Dermis microvascular lymphatic vessel endothelial cell (primary cell): ENCODE measurements around the gene STMN1. TPM values are rescaled to one million over a fixed set of nuclear protein-coding genes. Genes with fewer than 3 reads are reported as not detected.
"Not testable (repeated sequence)": the region's sequence is repeated elsewhere in the genome, so short reads cannot be mapped to it uniquely, and the experiment has no call there.

Source experiments
- DNase-seq, 2 donors: peaks; one replicate each; pipeline versions ENCODE4 v3.0.0 to v3.0.0-alpha.2; 2010; ENCODE audit warnings: low read depth in 2 of 2
- total RNA-seq: library from RNA; depleted of rRNA; stranded (reverse); fragments of >200 nt; gene quantifications from 2 replicates; pipeline ENCODE4 v1.2.1, GENCODE V29; 2014

STMN1 gene
- 131 and 144 TPM in 2 replicates for total RNA-seq

GRCh38 chr1:25905680-25906643 lies at the start of gene STMN1:
Gene STMN1, minus strand, starts transcription at chr1:25906419. Its CDS starts 1,743 bp downstream, at chr1:25904676.
- peak; percentile 81 to 93 for DNase-seq

DNA sequence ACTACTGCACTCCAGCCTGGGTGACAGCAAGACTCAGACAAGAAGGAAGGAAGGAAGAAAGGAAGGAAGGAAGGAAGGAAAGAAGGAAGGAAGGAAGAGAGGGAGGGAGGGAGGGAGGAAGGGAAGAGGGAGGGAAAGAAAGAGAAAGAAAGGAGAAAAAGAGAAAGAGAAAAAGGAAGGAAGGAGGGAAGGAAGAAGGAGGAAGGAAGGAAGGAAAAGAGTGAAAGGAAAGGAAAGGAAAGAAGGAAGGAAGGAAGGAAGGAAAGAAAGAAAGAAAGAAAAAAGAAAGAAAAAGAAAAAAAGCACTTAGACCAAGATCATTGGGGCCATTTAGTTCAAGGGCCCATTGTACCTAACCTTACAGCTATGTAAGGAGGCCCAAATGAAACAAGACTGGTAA lies 49.3 kb upstream of the STMN1 start:
- no peak for DNase-seq

DNA sequence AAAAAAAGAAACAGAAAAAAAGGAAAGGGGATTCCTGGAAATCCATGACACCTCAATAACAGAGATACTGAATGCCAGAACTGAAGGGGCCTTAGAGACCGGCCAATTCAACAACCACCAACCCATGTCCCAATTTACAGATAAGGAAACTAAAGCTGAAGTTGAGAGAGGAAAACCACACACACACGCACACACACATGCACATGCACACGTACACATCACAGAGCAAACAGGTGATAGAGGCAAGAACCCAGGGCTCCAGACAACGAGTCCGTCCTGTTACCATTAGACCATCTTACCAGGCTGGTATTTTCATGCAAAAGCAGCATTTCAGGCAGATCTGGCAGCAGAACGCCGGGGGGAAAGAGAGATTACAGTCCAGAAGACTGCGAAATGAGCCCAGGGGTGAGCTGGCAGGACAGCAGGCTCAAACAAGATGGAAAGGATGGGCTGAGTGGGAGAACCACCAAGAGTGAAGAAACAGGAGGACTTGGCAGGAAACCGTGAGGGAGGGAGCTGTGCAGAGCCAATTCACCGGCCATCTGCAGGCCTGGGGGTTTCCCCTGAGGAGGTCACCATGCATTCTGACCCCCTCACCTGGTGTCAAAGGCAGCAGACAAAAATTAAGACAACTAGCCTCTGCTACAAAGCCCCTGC lies 48.2 kb upstream of the STMN1 start:
- DNase-seq = no peak

- no peak for DNase-seq
Observed at GRCh38 chr1:25952841-25953401, 46.7 kb upstream of the STMN1 start.

- DNase-seq = no peak
Observed at GRCh38 chr1:25948641-25949040, 42.4 kb upstream of the STMN1 start.

GRCh38 chr1:25947027-25947426 lies 40.8 kb upstream of the STMN1 start:
- no peak for DNase-seq

DNA sequence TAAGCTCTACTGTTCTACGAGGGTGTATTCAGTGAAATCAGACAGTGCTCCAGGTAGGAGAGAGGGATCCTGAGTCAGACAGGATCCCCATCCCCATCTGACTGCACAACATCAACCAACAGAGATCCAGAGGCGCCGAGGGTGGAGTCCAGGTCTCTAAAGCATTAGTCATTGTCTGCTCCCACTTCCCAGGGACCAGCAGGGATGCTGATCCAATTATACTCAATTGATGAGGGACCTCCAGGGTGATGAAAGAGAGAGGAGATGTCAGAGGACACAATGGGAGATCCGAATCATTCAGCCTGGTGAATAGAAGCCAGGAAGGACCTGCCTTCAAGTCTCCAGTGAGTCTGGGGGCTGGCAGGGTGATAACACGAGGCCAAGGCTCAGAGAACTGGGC lies 39.5 kb upstream of the STMN1 start:
- DNase-seq = no peak

- no peak for DNase-seq
Observed at GRCh38 chr1:25944986-25945385, 38.8 kb upstream of the STMN1 start.

DNA sequence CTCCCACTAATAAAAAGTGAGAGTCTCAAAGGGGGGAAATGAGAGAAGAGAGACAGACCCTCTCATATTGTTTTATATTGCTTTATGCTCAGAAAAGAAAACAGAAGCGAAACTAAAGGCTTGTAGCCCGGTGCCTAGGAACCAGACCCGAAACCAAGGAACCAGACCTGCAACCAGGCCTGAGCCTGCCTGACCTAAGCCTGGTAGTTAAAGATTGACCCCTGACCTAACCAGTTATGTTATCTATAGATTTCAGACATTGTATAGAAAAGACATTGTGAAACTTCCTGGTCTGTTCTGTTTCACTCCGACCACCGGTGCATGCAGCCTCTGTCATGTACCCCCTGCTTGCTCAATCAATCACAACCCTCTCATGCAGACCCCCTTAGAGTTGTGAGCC lies 37.3 kb upstream of the STMN1 start:
- DNase-seq = not testable (repeated sequence)

GRCh38 chr1:25936947-25937346 lies 30.7 kb upstream of the STMN1 start:
- no peak for DNase-seq

DNA sequence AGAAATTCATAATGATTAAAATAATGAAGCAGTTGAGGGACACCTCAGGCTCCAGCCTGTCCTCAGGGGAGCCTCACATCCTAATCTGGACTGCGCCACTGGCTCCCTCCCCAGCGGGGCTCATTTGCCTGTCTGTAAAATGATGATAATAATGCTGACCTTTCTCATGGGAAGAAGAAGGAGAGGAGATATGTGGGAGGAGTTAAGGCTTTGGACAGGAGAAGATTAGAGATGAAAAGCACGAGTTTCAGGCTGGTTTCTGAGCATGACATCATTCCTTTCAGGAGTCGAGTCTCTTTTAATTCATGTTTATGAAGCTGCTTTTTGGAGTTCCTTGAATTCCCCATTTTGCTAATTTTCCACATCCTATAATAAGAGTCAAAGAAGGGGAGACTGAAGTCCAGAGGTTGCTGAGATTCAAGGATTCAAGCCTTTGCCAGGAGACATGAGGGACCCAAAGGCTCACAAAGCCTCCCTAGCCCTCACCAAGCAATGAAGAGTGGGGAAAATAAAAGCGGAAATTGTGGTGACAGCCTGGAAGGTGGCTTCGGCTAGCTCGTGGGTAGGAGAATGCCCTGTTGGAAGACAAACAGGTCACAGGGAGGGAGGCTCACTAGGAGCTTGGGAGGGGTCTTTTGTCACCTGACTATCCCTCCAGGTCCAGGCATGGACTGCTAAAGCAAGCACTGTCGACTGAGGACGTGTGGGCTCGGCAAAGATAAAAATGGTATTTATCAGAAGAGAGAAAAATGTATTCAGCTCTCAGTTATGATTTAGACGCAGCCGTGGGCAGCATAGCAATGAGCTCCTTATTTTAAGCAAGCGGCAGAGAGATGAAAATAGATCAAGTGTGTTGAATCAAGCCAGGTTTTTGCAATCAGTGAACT lies 27.5 kb upstream of the STMN1 start:
- no peak for DNase-seq

DNA sequence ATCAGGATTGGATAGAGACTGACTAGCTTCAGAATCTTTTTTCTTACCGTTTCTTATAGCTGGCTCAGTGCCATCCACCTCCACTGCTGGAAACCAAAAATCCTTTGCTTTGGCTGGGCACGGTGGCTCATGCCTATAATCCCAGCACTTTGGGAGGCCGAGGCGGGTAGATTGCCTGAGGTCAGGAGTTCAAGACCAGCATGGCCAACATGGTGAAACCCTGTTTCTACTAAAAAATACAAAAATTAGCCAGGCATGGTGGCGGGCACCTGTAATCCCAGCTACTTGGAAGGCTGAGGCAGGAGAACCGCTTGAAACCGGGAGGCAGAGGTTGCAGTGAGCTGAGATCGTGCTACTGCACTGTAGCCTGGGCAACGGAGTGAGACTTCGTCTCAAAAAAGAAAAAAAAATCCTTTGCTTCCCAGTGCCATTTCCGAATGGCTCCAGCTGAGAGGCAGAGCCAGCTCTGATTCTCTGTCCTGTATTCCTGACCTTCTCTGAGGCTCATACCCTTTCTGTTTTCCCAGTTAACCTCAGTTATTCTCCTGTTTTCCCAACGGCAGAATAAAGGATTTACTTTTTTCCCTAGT lies 26.7 kb upstream of the STMN1 start:
- DNase-seq = not testable (repeated sequence)

DNA sequence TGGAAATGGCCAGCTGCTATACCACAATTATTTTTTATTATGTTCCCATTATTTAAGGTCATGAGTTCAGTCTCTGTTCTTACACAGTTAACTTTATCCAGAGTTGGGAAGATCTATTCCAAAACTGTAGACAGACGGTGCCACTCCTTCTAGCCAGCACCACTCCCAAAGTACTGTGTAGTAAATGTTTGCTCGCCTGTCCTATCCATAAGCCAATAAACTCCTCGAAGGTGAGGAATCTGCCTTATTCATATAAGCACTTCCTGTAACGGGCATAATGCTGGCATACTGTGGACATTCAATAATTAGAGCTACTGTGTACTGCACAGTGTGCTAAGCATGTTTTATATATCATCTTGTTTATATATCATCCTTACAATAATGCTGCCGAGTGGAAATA lies 26.1 kb upstream of the STMN1 start:
- no peak for DNase-seq

DNA sequence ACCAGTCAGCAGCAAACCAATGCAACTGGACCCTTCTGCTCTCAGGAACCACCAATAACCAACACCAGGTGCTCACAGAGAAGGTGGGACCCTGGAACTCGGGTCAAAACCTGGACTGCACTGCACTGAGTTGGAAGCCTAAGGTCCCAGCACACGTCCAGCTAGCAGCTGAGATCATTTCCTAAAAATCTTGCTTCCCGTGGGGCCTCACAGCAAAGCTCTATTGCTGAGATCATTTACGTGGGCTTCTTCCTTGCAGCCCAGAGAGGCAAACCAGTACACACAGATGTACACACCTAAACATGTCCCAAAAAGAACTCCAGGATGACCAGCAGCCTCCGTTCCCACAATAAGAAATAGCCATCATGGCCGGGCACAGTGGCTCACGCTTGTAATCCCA lies 22.8 kb upstream of the STMN1 start:
- DNase-seq = no peak

GRCh38 chr1:25927521-25928265 lies 21.5 kb upstream of the STMN1 start:
- DNase-seq = peak in 1 of 2 donors; percentile 12

GRCh38 chr1:25926731-25927496 lies 20.7 kb upstream of the STMN1 start:
- no peak for DNase-seq

DNA sequence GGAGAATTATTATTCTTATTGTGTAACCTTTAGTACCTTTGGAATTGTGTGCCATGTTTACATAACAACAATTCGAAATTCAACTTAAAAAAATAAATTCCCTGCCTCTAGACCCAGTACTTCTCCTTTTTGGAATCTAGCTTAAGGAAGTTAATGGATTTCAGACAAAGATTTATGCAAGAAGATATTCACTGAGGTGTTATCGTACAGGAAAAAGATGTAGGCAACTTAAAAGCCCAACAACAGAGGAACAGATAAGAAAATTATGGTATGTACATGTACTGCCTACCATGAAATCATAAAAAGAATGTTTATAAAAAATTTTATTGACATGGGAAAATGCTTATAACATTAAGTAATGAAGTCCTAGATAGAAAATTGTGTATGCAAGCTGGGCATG lies 18.2 kb upstream of the STMN1 start:
- no peak for DNase-seq

DNA sequence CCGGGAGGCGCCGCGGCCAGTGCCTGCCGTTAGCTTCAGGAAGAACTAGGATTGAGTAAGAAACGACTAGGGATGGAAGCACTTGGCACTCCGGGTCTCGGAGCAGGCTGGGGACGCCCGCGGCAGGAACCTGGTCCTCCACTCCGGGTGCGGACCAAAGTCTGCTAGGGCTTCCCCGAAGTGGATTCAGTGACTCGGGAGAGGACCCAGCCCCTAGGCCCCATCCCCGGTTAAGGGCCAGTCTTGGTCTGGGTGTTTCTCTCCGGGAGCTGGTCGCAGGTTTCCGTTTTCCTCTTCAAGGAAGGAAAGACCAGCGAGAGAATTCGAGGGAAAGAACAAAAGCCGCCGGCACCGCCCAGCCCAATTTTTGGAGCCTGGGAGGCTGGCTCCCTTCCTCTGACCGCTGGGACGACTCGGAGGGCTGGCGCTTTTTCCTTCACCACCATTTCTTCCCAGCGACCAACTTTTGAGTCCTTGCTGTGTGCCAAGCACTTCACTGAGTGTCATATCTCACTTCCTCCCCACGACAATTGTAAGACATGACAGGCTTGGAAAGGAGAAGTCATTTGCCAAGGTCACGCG lies 16.8 kb upstream of the STMN1 start:
- no peak for DNase-seq
